Measurements from ENCODE around the gene JAG2. TPM values are rescaled to one million over a fixed set of nuclear protein-coding genes. Genes with fewer than 3 reads are reported as not detected.
A peak's percentile ranks its signal among the peaks of the same experiment; 100 is the strongest.

The JAG2 gene
- total and polyA plus RNA-seq, 2 experiments from 2014 or later = 12.4 to 30.7 TPM

DNA sequence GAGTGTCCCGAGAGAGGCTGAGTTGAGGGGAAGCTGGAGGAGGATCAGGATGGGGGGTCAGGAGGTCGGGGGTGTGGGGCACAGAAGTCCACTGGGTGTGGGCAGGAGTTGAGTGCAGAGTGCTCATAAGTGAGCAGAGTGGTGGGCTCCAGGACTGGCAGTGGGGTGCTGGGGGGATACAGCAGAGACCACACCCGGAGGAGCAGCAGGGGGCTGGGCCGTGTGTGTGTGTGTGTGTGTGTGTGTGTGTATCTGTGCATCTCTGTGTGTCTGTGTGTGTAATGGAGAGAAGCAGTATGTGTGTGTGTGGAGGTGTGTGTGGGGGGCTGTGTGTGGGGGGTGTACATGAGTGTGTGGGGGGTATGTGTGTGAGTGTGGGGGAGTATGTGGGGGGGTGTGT lies 17.4 kb upstream of the JAG2 start:
- TF ChIP-seq, protein P1, sequence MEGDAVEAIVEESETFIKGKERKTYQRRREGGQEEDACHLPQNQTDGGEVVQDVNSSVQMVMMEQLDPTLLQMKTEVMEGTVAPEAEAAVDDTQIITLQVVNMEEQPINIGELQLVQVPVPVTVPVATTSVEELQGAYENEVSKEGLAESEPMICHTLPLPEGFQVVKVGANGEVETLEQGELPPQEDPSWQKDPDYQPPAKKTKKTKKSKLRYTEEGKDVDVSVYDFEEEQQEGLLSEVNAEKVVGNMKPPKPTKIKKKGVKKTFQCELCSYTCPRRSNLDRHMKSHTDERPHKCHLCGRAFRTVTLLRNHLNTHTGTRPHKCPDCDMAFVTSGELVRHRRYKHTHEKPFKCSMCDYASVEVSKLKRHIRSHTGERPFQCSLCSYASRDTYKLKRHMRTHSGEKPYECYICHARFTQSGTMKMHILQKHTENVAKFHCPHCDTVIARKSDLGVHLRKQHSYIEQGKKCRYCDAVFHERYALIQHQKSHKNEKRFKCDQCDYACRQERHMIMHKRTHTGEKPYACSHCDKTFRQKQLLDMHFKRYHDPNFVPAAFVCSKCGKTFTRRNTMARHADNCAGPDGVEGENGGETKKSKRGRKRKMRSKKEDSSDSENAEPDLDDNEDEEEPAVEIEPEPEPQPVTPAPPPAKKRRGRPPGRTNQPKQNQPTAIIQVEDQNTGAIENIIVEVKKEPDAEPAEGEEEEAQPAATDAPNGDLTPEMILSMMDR (IDR thresholded peaks at IDR 0.05; ENCODE audit: low read depth, low read length) = no peak
- Histone ChIP-seq H3K9me3 (ENCODE audit: low read depth) (no peaks in the 10 kb centered on the region), H3K27me3 (peaks cover 47% of the 10 kb centered on the region), H3K36me3 (no peaks in the 10 kb centered on the region), H3K4me3 (no peak overlapping the region), H3K27ac (no peak overlapping the region), H3K4me1 (ENCODE audit: low read depth) (no peaks in the 10 kb centered on the region)
- no peak for DNase-seq (ENCODE audit: low read depth in 1 of 2, low spot score in 1 of 2)

DNA sequence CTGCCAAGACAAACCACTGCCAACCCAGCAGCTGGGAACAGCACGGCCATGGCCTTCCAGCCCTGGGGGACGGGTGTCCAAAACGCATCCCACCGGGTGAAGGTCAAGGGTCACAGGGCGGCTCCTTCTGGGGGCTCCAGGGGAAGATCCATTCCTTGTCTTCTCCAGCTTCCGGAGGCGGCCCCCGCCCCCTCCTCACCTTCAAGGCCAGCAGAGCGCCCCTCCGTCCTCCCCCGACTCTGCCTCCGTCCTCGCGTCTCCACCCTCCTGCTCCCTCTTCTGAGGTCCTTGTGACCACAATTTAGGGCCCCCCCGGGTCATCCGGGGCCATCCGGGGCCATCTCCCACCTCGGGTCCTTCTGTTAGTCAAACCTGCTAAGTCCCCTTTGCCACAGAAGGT lies 16.4 kb upstream of the JAG2 start:
- Histone ChIP-seq H3K36me3 (no peaks in the 10 kb centered on the region), H3K27me3 (peaks cover 47% of the 10 kb centered on the region), H3K4me3 (no peak overlapping the region), H3K9me3 (ENCODE audit: low read depth) (no peaks in the 10 kb centered on the region), H3K27ac (no peak overlapping the region), H3K4me1 (ENCODE audit: low read depth) (no peaks in the 10 kb centered on the region)
- TF ChIP-seq, protein P1 (IDR thresholded peaks at IDR 0.05; ENCODE audit: low read depth, low read length) = no peak
- DNase-seq (ENCODE audit: low read depth in 1 of 2, low spot score in 1 of 2) = no peak

DNA sequence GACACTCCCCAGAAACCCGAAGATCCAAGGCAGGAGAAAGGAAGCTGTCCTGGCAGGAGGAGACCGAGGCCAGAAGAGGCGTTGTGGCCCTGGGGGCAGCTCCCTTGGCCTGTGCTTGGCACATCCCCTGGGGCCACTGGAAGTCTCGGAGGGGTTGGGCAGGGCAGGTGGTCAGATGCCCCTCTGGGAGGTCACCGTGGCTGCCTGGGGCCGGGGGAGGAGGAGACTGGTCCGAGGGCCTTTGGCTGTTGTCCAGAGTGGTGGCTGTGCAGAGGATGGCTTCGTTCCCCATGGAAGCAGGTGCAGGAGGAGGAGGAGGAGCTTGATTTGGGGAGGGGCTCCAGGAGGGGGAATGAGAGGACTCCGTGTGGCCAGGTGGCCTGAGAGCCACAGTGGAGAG lies 15.9 kb upstream of the JAG2 start:
- TF ChIP-seq, protein P1 (IDR thresholded peaks at IDR 0.05; ENCODE audit: low read depth, low read length) = no peak
- Histone ChIP-seq H3K36me3 (no peaks in the 10 kb centered on the region), H3K27me3 (peaks cover 47% of the 10 kb centered on the region), H3K4me3 (no peak overlapping the region), H3K9me3 (ENCODE audit: low read depth) (no peaks in the 10 kb centered on the region), H3K27ac (no peak overlapping the region), H3K4me1 (ENCODE audit: low read depth) (no peaks in the 10 kb centered on the region)
- DNase-seq (ENCODE audit: low read depth in 1 of 2, low spot score in 1 of 2) = no peak

DNA sequence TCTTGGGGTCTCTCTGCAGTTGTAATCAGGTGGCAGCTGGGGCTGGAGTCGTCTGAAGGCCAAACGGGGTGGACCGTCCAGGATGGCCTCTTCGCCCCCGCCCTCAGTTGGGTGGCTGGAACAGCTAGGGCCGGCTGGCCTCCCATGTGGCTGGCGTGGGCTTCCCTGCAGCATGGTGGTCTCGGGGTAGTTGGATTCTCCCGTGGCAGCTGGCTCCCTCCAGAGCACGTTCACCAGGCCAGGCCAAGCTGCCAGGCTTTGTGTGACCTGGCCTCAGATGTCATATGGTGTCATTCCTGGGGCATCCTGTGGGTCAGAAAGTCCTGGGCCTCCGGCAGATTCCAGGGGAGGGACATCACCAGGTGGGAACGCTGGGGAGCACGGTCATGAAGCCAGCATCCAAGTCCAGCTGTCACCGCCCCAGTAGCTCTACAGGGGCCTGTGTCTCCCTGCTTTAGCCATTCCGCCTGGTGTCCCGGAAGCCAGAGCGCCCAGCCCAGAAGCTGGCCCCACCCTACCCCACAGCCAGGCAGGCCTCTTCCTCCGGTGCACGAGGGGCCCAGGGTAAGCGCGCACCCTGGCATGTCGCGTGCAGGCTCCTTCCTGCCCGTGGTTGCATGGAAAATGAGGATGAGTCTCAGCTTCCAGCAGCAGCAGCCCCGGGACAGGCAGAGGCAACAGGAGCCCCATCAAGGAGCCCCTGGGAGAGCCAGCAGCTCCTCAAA lies 13.9 kb upstream of the JAG2 start:
- TF ChIP-seq, protein P1 (IDR thresholded peaks at IDR 0.05; ENCODE audit: low read depth, low read length) = no peak
- H3K4me1 ChIP-seq (ENCODE audit: low read depth) = no peaks in the 10 kb centered on the region
- no peak for DNase-seq (ENCODE audit: low read depth in 1 of 2, low spot score in 1 of 2)
- H3K36me3 ChIP-seq = no peaks in the 10 kb centered on the region
- H3K9me3 ChIP-seq (ENCODE audit: low read depth) = no peaks in the 10 kb centered on the region
- no peak overlapping the region for H3K4me3 ChIP-seq
- H3K27ac ChIP-seq = no peak overlapping the region
- peaks cover 47% of the 10 kb centered on the region for H3K27me3 ChIP-seq

DNA sequence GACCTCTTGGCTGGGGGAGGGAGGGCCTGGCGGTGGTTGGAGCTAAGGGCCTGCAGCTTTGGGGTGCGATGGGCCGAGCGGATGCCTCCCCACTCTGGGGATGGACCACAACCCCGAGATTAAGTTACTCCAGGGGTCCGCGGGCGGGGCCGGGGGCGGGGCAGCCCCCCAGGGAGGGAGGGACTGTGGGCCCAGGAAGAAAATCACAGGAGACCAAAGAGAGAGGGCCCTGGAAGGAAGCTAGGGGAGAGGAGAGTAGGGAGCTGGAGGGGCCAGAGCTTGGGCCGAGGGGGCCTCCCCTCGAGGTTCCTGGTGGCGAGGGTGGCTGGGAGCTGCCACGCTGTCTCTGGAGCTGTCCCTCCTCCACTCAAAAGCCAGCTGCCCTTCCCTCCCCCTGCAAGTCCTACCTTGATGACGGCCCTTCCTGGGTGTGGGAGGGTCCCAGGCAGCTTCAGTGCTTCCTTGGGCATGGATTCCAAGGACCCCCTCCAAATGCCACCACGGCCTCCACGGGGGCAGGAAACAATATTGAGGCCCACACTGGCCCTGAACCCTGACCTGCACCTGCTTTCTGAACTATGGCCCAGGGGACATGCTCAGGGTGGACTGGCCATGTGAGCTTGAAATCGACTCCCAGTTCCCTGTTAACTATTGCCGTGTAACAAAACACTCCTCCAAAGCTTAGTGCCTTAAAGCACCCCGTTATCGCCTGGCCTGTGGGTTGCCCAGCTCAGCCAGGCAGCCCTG lies 13.1 kb upstream of the JAG2 start:
- Histone ChIP-seq H3K4me3 (peak overlapping the region; percentile 65), H3K4me1 (ENCODE audit: low read depth) (no peaks in the 10 kb centered on the region), H3K9me3 (ENCODE audit: low read depth) (no peaks in the 10 kb centered on the region), H3K27ac (no peak overlapping the region), H3K36me3 (no peaks in the 10 kb centered on the region), H3K27me3 (peaks cover 47% of the 10 kb centered on the region)
- TF ChIP-seq, protein P1 (IDR thresholded peaks at IDR 0.05; ENCODE audit: low read depth, low read length) = no peak
- DNase-seq (ENCODE audit: low read depth in 1 of 2, low spot score in 1 of 2) = no peak
